Stimulated activated naive CD4-positive, alpha-beta T cell treated with Interleukin-2 at 50 U/mL for 16 hours (primary cell): ENCODE data around the gene EDC3.
"Not testable (repeated sequence)": the region's sequence is repeated elsewhere in the genome, so short reads cannot be mapped to it uniquely, and the experiment has no call there.

Experiments used
- DNase-seq: peaks from one replicate; lab custom pipeline; 2025; lab: John Stamatoyannopoulos, UW

EDC3 gene

DNA sequence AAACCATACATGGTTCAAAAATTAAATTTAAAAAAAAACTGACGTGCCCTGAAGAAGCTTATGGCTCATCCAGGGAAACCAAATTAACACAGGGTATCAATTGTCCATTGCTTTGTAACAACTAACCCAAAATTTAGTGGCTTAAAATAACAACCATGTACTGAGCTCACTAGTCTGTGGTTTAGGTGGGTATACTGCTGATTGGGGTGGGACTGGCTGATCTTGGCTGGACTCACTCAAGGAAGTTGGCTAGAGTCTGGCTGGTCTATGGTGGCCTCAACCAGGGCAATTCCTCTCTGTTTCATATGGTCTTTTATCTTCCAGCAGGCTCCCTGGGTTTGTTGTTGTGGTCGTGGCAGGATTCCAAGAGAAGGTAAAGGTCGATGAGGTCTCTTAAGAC lies 14.1 kb upstream of the EDC3 start:
- no peak for DNase-seq

DNA sequence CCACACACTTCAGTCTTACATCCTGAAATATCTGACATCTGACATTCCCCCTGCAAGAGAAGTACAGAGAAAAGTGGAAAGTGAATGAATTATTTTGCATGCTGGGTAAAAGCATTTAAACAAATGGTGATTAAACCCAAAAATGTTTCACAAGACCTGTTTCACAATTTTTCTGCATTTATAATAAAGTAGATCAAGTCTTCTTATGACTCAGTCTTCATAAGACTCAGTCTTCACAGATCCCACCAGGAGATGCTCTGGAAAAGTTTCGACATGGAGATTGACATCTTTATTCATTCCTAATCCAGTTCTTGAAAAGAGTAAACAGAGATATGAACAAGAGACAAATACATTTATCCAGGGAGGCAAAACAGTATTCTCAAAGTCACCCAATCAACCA lies 13.2 kb upstream of the EDC3 start:
- DNase-seq = no peak

DNA sequence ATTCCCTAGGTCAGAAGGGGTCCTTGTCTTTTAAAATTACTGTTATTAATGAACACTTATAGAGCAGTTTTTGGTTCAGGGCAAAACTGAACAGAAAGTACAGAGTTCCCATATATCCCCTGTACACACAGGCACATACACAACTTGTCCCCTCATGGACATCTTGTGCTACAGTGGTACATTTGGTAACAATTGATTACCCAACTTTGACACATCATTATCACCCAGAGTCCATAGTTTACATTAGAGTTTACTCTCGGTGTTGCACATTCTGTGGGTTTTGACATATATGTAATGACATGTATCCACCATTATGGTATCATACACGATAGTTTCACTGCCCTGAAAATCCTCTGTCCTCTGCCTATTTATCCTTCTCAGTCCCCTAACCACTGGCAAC lies 984 bp upstream of the EDC3 start:
- DNase-seq = no peak

DNA sequence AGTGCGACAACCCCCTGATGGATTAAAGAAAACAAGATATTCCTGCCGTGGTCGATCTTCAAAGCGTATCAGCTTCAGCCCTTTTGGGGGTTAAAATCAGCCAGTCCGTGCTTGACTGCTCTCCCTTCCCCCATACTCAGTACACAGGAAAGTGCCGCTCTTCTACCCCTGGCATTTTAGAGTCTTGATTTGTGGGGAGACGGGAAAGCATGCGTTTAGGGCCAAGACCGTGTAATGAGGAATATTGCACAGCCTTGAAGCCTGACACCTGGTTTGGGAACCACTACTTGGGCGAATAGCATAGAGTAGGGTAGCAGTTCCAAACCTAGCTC lies 540 bp upstream of the EDC3 start:
- no peak for DNase-seq

DNA sequence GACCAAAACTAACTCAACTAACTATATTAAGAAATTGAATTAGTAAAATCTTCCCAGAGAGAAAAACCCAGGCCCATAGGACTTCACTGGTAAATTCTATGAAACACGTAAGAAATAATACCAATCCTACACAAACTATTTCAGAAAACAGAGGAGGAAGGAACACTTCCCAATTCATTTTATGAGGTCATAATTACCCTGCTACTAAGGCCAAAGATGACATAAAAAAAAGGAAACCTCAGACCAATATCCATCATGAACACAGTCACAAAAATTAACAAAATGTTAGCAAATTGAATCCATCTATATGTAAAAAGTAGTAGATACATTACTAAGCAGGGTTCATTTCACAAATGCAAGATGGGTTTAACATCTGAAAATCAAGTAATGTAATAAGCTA lies 3.5 kb downstream of the EDC3 start:
- DNase-seq = no peak

DNA sequence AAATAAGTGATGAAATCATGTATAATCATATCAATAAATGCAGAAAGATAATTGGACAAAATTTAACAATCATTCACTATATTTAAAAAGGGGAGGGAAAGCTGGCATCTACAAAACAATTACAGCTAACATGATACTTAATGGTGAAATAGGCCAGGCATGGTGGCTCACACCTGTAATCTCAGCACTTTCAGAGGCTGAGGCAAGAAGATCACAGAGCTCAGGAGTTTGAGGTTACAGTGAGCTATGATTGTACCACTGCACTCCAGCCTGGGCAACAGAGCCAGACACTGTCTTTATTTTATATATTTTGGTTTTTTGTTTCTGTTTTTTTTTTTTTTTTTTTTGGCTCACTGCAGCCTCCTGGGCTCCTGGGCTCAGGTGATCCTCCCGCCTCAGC lies 12.1 kb downstream of the EDC3 start:
- DNase-seq = no peak

DNA sequence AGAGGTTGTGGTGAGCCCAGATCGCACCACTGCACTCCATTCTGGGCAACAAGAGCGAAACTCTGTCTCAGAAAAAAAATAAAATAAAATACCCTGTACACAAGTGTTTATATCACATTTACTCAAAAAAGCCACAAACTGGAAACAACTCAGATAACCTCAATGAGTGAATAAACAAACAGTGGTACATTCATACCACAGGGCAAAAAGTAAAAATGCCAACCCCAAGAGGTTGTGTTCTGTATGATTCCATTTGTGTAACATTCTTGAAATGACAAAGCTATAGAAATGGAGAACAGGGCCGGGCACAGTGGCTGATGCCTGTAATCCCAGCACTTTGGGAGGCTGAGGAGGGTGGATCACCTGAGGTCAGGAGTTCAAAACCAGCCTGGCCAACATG lies 12.9 kb downstream of the EDC3 start:
- no peak for DNase-seq

DNA sequence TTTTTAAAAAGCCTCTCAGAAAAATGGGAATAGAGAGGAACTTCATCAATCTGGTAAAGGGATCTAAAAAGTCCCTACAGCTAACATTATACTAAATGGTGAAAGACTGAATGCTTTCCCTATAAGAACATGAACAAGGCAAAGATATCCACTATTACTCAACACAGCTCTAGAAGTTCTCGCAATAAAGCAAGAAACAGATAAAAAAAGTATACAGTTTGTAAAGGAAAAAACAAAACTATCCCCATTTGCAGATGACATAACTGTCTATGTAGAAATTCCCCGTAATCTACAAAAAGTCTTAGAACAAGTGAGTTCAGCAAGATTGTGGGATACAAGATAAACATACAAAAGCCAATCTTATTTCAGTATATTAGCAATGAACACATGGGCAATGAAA lies 15.4 kb downstream of the EDC3 start:
- no peak for DNase-seq

DNA sequence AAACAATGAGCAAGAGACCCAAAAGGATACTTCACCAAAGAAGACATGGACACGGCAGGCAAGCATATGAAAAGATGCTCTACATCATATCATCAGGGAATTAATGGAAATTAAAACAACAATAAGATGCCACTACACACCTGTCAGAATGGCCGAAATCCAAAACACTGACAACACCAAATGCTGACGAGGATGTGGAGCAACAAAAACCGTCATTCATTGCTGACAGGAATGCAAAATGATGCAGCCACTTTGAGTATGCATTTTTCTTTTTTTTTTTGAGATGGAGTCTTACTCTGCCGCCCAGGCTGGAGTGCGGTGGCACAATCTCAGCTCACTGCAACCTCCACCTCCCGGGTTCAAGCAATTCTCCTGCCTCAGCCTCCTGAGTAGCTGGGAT lies 19.0 kb downstream of the EDC3 start:
- no peak for DNase-seq

DNA sequence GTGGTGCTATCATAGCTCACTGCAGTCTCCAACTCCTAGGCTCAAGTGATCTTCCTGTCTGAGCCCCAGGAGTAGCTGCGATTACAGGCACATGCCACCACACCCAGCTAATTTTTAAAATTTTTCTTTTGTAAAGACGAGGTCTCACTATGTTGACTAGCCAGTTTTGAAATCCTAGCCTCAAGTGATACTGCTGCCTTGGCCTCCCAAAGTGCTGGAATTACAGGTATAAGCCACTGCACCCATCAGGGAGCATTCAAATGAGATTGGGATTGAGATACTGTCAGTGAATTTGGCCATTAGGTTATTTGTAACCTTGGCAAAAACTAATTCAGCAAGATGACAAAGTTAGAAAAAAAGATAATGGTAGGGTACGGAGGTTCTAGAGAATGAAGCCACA lies 21.7 kb downstream of the EDC3 start:
- DNase-seq = no peak

DNA sequence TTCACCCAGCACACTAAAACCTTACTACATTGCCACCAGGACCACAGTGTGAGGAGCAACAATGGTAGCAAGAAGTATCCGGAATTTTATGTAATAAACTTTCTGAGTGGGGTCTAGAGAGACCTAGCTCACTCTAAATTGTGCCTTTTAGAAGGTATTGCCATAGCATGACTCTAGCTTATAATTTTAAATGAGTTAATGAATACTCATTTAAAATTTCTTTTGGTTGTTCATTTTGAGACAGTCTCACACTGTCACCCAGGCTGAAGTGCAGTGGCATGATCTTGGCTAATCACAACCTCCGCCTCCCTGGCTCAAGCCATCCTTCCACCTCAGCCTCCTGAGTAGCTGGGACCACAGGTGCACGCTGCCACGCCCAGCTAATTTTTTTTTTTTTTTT lies 26.2 kb downstream of the EDC3 start:
- no peak for DNase-seq

DNA sequence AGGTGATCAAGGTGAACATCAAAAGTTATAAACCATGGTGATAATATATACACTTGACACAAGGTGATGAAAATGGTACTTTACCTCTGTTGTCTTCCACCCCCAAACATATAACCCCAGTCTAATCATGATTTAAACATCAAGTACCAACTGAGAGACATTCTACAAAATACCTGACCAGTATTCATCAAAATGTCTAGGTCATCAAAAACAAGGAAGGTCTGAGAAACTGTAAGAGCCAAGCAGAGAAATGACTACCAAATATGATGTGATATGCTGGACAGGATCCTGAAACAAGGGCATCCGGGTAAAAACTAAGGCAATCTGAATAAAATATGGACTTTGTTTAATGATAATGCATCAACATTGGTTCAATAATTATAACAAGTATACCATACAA lies 27.8 kb downstream of the EDC3 start:
- no peak for DNase-seq

DNA sequence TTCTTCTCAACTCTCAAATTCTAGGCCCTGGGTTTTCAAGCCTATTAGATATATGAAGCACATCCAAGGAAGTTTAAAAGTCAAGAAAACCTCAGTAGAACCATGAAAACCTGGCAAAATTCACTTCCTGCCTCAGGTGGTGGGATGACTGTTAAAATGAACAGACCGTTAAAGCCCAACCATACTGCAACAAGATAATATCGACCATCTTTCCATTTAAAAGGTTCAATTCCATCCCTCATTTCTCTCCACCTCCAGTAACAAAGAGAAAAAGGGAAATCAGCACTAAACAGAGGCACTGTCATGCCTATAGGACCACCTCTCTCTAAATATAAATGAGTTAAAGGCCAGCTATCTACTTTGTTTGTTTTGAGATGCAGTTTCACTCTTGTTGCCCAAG lies 31.2 kb downstream of the EDC3 start:
- no peak for DNase-seq

DNA sequence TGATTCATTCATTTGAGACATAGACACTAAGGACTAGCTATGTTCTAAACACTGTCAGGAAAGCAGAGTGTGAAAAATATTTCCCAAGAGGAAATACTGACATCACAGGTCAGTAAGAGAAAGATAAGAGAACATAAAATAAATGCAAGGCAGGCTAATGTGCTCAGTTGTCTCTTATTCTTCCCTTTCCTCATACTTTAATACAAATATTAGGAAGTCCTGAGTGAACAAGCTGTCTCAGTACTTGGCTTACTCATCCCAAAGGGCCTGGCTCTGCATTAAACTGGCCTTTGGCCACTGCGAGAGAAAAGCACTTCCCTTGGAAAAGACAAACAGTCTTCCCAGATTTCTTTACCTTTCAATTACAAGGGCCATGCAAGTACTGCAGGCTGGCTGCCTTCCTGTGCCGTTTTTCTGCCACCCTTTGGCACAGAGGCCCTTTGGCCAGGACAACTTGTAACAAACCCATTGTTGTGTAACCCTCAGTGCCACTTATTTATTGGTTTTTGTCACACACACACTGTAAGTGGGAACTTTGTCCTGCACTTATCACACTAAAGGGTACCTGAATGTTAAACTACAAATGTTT lies 31.7 kb downstream of the EDC3 start:
- no peak for DNase-seq

DNA sequence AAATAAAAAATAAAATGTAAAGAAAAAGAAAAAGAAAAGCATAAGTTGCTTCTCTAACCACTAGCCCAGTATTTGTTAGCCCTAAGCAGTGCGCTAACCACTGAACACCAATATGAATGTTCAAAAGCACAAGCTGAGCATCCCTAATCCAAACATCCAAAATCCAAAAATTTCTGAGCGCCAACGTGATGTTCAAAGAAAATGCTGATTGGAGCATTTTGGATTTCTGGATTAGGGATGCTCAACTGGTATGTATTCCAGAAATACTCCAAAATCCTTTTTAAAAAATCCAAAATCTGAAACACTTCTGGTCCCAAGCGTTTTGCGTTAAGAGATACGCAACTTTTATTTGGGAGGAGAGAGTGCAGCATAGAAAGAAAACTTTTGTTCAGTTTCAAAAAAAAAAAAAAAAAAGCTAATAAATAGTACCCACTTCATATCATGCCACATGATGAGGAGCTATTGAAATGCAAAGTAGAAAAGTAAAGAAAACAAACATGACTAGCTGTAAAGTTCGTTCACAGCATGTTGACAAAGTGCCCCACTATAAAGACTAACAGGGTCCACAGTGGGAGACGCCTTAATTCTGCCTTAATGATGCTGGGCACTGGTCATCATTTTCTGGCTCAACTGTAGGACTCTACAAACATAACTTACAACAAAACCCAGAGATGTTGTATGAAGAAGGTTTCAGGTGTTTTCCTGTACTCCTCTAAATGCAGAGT lies 32.4 kb downstream of the EDC3 start:
- DNase-seq = no peak

DNA sequence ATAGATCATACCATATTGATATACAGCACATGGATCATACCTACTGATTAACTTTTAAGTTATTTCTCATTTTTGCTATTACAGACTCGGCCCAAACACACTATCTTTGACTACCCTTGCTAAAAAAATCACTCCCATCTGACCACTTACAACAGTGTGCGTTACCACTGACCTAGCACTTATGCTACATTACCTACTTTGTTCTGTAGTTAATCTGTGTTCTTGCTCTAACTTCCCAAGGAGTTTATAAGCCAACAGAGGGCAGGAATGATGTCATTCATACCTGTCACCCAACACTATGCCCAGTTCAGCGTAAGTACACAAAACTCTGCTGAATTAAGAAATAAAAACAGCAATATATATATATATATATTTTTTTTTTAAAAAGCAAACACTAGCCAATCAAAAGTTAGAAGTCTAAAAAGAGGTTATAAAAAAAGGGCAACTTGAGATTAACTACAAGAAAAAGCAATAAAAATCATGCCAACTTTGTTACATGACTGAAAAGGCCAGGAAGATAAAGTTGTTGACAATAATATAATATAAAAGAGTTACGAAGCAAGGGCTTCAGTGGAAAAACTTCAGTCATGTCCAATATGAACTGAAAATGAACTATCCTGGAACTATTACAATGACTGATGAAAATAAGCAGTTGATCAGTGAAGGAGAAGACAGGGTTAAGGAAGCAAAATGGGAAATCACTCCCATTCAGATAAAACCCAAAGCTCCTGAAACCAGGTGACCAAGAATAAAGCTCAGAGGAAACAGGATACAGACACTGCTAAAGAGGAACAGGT lies 33.6 kb downstream of the EDC3 start:
- no peak for DNase-seq

DNA sequence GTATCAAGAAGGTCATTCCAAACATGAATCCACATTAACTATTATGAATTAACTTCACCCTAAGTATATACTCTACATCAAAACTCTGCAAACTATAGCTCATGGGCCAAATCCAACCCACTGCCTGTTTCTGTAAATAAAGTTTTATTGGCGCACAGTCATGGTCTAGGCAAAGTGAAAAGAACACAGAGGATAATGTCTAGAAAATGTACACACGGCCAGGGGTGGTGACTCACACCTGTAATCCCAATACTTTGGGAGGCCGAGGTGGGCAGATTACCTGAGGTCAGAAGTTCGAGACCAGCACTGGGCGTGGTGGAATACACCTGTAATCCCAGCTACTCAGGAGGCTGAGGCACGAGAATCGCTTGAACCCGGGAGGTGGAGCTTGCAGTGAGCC lies 34.5 kb downstream of the EDC3 start:
- DNase-seq = not testable (repeated sequence)

DNA sequence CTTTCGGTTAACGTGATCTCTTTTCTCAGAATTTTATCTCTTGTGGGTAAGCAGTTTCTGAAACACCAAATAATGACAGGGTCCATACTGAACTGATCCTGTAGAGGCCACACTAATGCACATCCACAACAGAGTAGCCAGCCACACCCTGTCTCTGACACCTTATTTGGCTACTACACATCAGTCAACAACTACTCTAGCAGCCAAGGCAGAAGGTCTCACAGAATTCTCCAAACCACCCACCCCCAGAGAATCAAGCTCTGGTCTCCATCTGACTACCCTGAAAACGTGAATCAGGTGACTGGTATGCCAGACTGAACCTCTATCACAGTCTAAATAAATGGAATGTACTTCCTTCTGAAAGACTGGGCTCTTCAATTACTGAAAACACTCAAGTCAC lies 38.0 kb downstream of the EDC3 start:
- no peak for DNase-seq

DNA sequence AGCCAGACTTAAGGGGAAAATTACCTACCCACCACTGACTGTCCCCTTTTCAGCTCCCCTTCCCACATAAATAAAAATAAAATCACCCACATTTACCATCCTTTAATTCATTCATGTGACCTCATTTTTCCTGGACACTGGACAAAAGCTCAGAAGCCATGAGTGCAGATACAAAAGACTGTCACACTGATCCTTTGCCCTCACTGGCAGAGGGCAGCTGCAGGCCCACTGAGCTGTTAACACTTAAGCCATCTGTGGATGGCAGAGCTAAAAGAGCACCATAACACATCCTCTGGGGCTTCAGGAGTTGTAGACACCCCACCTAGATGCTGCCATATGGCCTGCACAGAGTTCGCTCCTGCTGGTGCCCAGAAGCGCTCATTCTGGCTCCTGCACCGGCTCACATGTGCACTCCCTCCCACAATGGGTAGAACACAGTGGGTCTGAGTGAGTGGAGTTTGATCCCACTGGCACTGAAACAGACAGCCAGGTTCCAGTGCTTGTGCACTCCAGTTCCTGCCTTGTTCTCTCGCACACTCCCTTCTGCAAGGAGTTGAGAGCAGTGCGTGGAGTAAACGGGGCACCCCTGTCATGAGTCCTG lies 38.8 kb downstream of the EDC3 start:
- no peak for DNase-seq

DNA sequence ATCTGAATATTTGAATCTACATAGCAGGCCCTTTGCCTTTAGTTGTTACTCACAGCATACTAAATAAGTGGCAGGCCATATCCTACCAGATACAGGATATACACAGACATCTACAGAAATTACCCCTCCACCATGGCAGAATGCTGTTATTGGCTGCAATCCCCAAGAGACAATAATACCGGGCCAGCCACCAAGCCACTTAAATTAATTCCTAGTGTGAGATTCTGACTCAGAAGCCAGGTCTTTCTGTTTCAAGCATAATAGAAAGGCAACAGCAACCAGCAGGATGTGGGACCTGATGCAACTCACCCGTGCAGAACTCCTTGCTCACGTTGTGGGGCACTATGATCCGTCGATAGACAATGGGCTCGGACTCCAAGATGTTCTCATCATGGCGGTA lies 40.4 kb downstream of the EDC3 start:
- DNase-seq = no peak

DNA sequence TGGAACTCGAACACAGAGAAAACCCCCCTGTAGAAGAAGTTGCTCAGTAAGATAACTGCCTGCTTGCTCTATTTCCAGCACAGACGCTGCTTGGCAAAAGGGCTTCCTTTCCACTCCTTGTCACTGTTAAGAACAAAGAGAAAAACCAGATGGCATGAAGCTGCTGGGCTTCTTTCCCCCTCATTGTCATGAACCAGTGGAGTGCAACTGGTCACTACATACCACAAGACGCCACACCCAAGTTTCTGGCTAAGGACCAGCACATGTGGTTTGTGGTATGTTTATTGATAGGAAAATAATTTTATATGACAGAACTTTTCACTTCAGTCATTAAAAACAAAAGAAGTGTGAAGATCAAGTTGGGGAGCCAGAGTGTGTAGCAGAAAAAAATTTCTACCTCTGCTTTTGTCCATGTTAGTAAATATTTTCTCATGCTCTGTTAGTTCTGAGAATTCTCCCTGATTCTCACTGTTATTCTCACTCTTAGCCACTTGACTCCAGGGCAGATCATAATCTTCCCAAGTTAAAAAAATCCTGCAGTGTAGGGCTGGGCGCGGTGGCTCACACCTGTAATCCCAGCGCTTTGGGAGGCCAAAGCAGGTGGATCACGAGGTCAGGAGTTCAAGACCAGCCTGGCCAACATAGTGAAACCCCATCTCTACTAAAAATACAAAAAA lies 42.3 kb downstream of the EDC3 start:
- no peak for DNase-seq

DNA sequence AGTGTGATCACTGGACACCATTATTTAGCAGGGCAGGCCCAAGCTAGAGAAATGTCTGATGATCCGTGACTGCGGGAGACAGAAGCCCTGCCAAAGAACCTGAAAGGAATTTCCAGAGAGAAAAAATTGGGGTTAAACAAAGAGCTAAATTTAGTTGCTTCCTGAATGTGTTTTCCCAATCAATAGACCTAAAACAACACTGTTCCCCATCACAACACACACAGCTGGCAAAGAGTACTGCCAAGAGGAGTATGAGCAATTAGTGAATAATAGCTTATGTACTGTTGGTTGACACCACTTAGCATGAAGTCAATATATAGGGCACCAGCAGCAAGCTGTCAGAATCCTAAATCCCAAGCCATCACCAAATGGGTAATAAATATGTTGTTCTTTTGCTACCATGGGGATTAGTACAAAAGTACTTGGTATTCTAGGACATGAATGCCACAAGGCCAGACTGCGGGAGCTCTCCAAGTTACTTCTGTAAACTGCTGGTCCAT lies 44.5 kb downstream of the EDC3 start:
- no peak for DNase-seq
